Activated CD4-positive, alpha-beta memory T cell treated with anti-CD3 and anti-CD28 coated beads, Interleukin-2, amount 10 ng/mL, durations not matched to agents 7 days and 5 days (primary cell): ENCODE results near the gene TMEM45B. TPM values are rescaled to one million over a fixed set of nuclear protein-coding genes. Genes with fewer than 3 reads are reported as not detected.
A peak's percentile ranks its signal among the peaks of the same experiment; 100 is the strongest.
"Not testable (repeated sequence)": the region's sequence is repeated elsewhere in the genome, so short reads cannot be mapped to it uniquely, and the experiment has no call there.

Experiments
- CTCF ChIA-PET: fragments of 350-600 bp; sonication (Branson Sonifier 250); formaldehyde crosslinking; loops from one replicate; lab custom pipeline; 2021; ENCODE audit warnings: antibody characterized with exemption, inconsistent platforms; lab: Charles Lee
- POLR2A ChIA-PET: fragments of 350-600 bp; sonication (Branson Sonifier 250); formaldehyde crosslinking; loops from one replicate; lab custom pipeline; 2021; ENCODE audit warnings: antibody characterized with exemption; lab: Charles Lee
- DNase-seq: peaks from one replicate; pipeline ENCODE4 v3.0.0-alpha.2; 2020
- H3K27ac Mint-ChIP-seq: one replicate; pipeline ENCODE4 v1.8.0; 2021; ENCODE audit warnings: mild to moderate bottlenecking, mixed read lengths
- H3K27me3 Mint-ChIP-seq: one replicate; pipeline ENCODE4 v1.8.0; 2021; ENCODE audit warnings: mixed read lengths
- H3K36me3 Mint-ChIP-seq: one replicate; pipeline ENCODE4 v1.8.0; 2021; ENCODE audit warnings: low read depth, mixed read lengths
- H3K4me1 Mint-ChIP-seq: one replicate; pipeline ENCODE4 v1.8.0; 2021; ENCODE audit warnings: mixed read lengths
- H3K4me3 Mint-ChIP-seq: one replicate; pipeline ENCODE4 v1.8.0; 2021; ENCODE audit warnings: mild to moderate bottlenecking, mixed read lengths
- H3K9me3 Mint-ChIP-seq: one replicate; pipeline ENCODE4 v1.8.0; 2021; ENCODE audit warnings: mixed read lengths
- total RNA-seq, 2 experiments: library from RNA; stranded (reverse); gene quantifications; one replicate each; pipeline ENCODE4 v1.2.3, GENCODE V29; 2021

TMEM45B gene
- total RNA-seq, 2 experiments from 2014 or later, result 3.1 to 3.3 TPM

GRCh38 chr11:129788278-129788677 is 27.4 kb upstream of the TMEM45B start:
- H3K4me1 Mint-ChIP-seq, result peaks cover 11% of the 10 kb centered on the region
- ChIA-PET POLR2A (no interaction called here), CTCF (no interaction called here)
- no peaks in the 10 kb centered on the region for H3K27me3 Mint-ChIP-seq
- no peak for DNase-seq
- H3K36me3 Mint-ChIP-seq, result no peaks in the 10 kb centered on the region
- H3K27ac Mint-ChIP-seq, result no peak overlapping the region
- H3K4me3 Mint-ChIP-seq, result no peak overlapping the region
- no peaks in the 10 kb centered on the region for H3K9me3 Mint-ChIP-seq

- peaks cover 11% of the 10 kb centered on the region for H3K4me1 Mint-ChIP-seq
- H3K36me3 Mint-ChIP-seq, result no peaks in the 10 kb centered on the region
- ChIA-PET CTCF (no interaction called here), POLR2A (no interaction called here)
- H3K27ac Mint-ChIP-seq, result no peak overlapping the region
- no peak for DNase-seq
- no peak overlapping the region for H3K4me3 Mint-ChIP-seq
- peaks cover under 1% of the 10 kb centered on the region for H3K9me3 Mint-ChIP-seq
- H3K27me3 Mint-ChIP-seq, result no peaks in the 10 kb centered on the region
Observed at GRCh38 chr11:129790106-129790505, 25.5 kb upstream of the TMEM45B start.

- POLR2A ChIA-PET, result no interaction called here
- Mint-ChIP-seq H3K27ac (no peak overlapping the region), H3K27me3 (peaks cover 2% of the 10 kb centered on the region), H3K4me1 (peaks cover 11% of the 10 kb centered on the region), H3K9me3 (peaks cover 10% of the 10 kb centered on the region), H3K4me3 (no peak overlapping the region), H3K36me3 (no peaks in the 10 kb centered on the region)
- DNase-seq, result no peak
- CTCF ChIA-PET, result no interaction called here
Observed at GRCh38 chr11:129791515-129791914, 24.1 kb upstream of the TMEM45B start.

- Mint-ChIP-seq H3K4me1 (peaks cover 11% of the 10 kb centered on the region), H3K36me3 (no peaks in the 10 kb centered on the region), H3K27ac (no peak overlapping the region), H3K9me3 (peaks cover 10% of the 10 kb centered on the region), H3K27me3 (peaks cover 2% of the 10 kb centered on the region), H3K4me3 (no peak overlapping the region)
- DNase-seq, result no peak
- CTCF ChIA-PET, result no interaction called here
- POLR2A ChIA-PET, result no interaction called here
Observed at GRCh38 chr11:129792663-129793062, 23.0 kb upstream of the TMEM45B start.

- Mint-ChIP-seq H3K4me1 (peaks cover 13% of the 10 kb centered on the region), H3K27me3 (peaks cover 5% of the 10 kb centered on the region), H3K36me3 (peaks cover 7% of the 10 kb centered on the region), H3K4me3 (no peak overlapping the region), H3K9me3 (peaks cover 26% of the 10 kb centered on the region), H3K27ac (no peak overlapping the region)
- ChIA-PET POLR2A (interaction anchor here (1.1 kb wide), 1 partner anchor 8 kb away, joined by 3 read pairs; no protein-coding TSS in a partner anchor), CTCF (no interaction called here)
- DNase-seq, result no peak
Observed at GRCh38 chr11:129795089-129795488, 20.6 kb upstream of the TMEM45B start.

GRCh38 chr11:129798212-129798611 is 17.4 kb upstream of the TMEM45B start:
- CTCF ChIA-PET, result no interaction called here
- Mint-ChIP-seq H3K9me3 (peaks cover 27% of the 10 kb centered on the region), H3K27me3 (peaks cover 7% of the 10 kb centered on the region), H3K4me3 (no peak overlapping the region), H3K4me1 (peaks cover 8% of the 10 kb centered on the region), H3K27ac (no peak overlapping the region), H3K36me3 (peaks cover 7% of the 10 kb centered on the region)
- DNase-seq, result no peak
- POLR2A ChIA-PET, result no interaction called here

- CTCF ChIA-PET, H3K27ac Mint-ChIP-seq, H3K4me3 Mint-ChIP-seq, DNase-seq: not testable (repeated sequence)
- H3K27me3 Mint-ChIP-seq, result peaks cover 14% of the 10 kb centered on the region
- H3K36me3 Mint-ChIP-seq, result peaks cover 18% of the 10 kb centered on the region
- peaks cover 30% of the 10 kb centered on the region for H3K9me3 Mint-ChIP-seq
- H3K4me1 Mint-ChIP-seq, result peaks cover 27% of the 10 kb centered on the region
- POLR2A ChIA-PET, result interaction anchor here (0.8 kb wide), 1 partner anchor 14 kb away, joined by 3 read pairs; no protein-coding TSS in a partner anchor
Observed at GRCh38 chr11:129800162-129800561, 15.5 kb upstream of the TMEM45B start.

GRCh38 chr11:129800655-129801054 is 15.0 kb upstream of the TMEM45B start:
- H3K4me1 Mint-ChIP-seq, result peaks cover 28% of the 10 kb centered on the region
- peaks cover 13% of the 10 kb centered on the region for H3K27me3 Mint-ChIP-seq
- no peak for DNase-seq
- H3K4me3 Mint-ChIP-seq, result no peak overlapping the region
- ChIA-PET CTCF (no interaction called here), POLR2A (interaction anchor here (0.6 kb wide), 1 partner anchor 85 kb away, joined by 3 read pairs; no protein-coding TSS in a partner anchor)
- peaks cover 28% of the 10 kb centered on the region for H3K9me3 Mint-ChIP-seq
- H3K27ac Mint-ChIP-seq, result no peak overlapping the region
- H3K36me3 Mint-ChIP-seq, result peaks cover 20% of the 10 kb centered on the region

- H3K27me3 Mint-ChIP-seq, result peaks cover 35% of the 10 kb centered on the region
- ChIA-PET CTCF (no interaction called here), POLR2A (interaction anchor here (1.1 to 1.5 kb wide), 4 partner anchors 9 to 200 kb away, joined by 3 to 10 read pairs (median 4); no protein-coding TSS in a partner anchor)
- H3K36me3 Mint-ChIP-seq, result peaks cover 27% of the 10 kb centered on the region
- peaks cover 26% of the 10 kb centered on the region for H3K4me1 Mint-ChIP-seq
- peak overlapping the region; percentile 70 for H3K27ac Mint-ChIP-seq
- H3K9me3 Mint-ChIP-seq, result peaks cover 24% of the 10 kb centered on the region
- no peak for DNase-seq
- no peak overlapping the region for H3K4me3 Mint-ChIP-seq
Observed at GRCh38 chr11:129803533-129803932, 12.1 kb upstream of the TMEM45B start.

GRCh38 chr11:129804012-129804411 is 11.6 kb upstream of the TMEM45B start:
- Mint-ChIP-seq H3K36me3 (peaks cover 27% of the 10 kb centered on the region), H3K27me3 (peaks cover 32% of the 10 kb centered on the region), H3K4me3 (no peak overlapping the region), H3K27ac (peak overlapping the region; percentile 70), H3K9me3 (peaks cover 20% of the 10 kb centered on the region), H3K4me1 (peaks cover 26% of the 10 kb centered on the region)
- DNase-seq, result peak; percentile 39
- CTCF ChIA-PET, result interaction anchor here (0.7 kb wide), 1 partner anchor 77 kb away, joined by 3 read pairs; no protein-coding TSS in a partner anchor
- POLR2A ChIA-PET, result interaction anchor here (1.3 to 1.5 kb wide), 3 partner anchors 10 to 50 kb away, joined by 3 to 10 read pairs (median 5); no protein-coding TSS in a partner anchor

- POLR2A ChIA-PET, result not testable (repeated sequence)
- H3K27me3 Mint-ChIP-seq, result peaks cover 43% of the 10 kb centered on the region
Observed at GRCh38 chr11:129808241-129808640, 7.4 kb upstream of the TMEM45B start.

GRCh38 chr11:129813231-129813791 is 2.3 kb upstream of the TMEM45B start:
- POLR2A ChIA-PET, result interaction anchor here (1.1 to 3.9 kb wide), 6 partner anchors 10 to 190 kb away, joined by 3 to 17 read pairs (median 10); partner anchors contain the start of gene PRDM10
- Mint-ChIP-seq H3K4me1 (peaks cover 35% of the 10 kb centered on the region), H3K36me3 (peaks cover 21% of the 10 kb centered on the region), H3K4me3 (peak overlapping the region; percentile 66), H3K9me3 (peaks cover 18% of the 10 kb centered on the region), H3K27me3 (peaks cover 47% of the 10 kb centered on the region), H3K27ac (no peak overlapping the region)
- CTCF ChIA-PET, result no interaction called here
- no peak for DNase-seq

More at GRCh38 chr11:129808241-129808640, 7.4 kb upstream of the TMEM45B start:
- Mint-ChIP-seq H3K4me1 (peaks cover 25% of the 10 kb centered on the region), H3K9me3 (peaks cover 12% of the 10 kb centered on the region), H3K36me3 (peaks cover 20% of the 10 kb centered on the region)
- CTCF ChIA-PET, H3K27ac Mint-ChIP-seq, DNase-seq, H3K4me3 Mint-ChIP-seq: not testable (repeated sequence)

GRCh38 chr11:129814244-129815014 is 1.2 kb upstream of the TMEM45B start:
- peak; percentile 81 for DNase-seq
- ChIA-PET CTCF (interaction anchor here (1.8 kb wide), 1 partner anchor 318 kb away, joined by 7 read pairs; no protein-coding TSS in a partner anchor), POLR2A (interaction anchor here (1.1 to 3.9 kb wide), 8 partner anchors 10 to 189 kb away, joined by 3 to 17 read pairs (median 7); partner anchors contain the start of gene PRDM10)
- peaks cover 20% of the 10 kb centered on the region for H3K36me3 Mint-ChIP-seq
- peaks cover 37% of the 10 kb centered on the region for H3K4me1 Mint-ChIP-seq
- peaks cover 17% of the 10 kb centered on the region for H3K9me3 Mint-ChIP-seq
- H3K27ac Mint-ChIP-seq, result peak overlapping the region; percentile 88
- peaks cover 57% of the 10 kb centered on the region for H3K27me3 Mint-ChIP-seq
- peak overlapping the region; percentile 66 for H3K4me3 Mint-ChIP-seq
